ENCODE data around the gene ECHDC1.

DNA sequence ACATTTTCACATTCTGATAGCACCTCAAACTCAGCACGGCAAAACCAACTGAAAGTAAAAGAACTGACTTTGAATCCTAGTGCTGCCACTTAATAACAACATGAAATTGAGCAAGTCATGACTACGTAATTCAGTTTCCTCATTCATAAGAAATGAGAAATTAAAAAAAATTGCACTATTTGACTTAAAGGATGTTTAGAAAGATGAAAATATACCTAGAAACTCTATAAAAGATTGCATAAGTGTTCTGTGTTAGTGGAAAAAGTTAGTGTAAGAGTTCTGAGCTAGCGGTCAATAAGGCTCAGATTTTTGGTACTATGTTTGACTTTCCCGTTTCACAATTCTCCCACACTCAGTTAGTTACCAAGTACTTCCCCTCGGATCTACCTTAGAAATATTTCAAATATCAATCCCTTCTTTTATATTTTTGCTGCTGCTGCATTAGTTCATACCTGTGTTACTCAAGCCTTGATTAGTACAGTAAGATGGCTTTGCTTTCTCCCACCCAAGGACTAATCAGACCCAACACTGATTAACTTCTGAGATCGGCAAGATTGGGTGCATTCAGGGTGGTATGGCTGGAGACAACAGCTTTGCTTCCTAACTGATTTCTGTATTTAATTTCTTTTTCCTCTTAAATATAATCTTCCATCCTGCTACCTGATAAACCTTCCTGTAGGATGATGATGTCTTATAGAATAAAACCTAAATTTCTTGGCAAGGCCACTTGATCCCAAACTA is 25.9 kb downstream of the ECHDC1 start:
- TF ChIP-seq, protein P1, sequence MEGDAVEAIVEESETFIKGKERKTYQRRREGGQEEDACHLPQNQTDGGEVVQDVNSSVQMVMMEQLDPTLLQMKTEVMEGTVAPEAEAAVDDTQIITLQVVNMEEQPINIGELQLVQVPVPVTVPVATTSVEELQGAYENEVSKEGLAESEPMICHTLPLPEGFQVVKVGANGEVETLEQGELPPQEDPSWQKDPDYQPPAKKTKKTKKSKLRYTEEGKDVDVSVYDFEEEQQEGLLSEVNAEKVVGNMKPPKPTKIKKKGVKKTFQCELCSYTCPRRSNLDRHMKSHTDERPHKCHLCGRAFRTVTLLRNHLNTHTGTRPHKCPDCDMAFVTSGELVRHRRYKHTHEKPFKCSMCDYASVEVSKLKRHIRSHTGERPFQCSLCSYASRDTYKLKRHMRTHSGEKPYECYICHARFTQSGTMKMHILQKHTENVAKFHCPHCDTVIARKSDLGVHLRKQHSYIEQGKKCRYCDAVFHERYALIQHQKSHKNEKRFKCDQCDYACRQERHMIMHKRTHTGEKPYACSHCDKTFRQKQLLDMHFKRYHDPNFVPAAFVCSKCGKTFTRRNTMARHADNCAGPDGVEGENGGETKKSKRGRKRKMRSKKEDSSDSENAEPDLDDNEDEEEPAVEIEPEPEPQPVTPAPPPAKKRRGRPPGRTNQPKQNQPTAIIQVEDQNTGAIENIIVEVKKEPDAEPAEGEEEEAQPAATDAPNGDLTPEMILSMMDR (IDR thresholded peaks at IDR 0.05) = no peak
- TF ChIP-seq POLR2A (IDR thresholded peaks at IDR 0.05) = no peak
